H1 (cell line): ENCODE measurements around the gene KCNA10. TPM values are rescaled to one million over a fixed set of nuclear protein-coding genes. Genes with fewer than 3 reads are reported as not detected.
A peak's percentile ranks its signal among the peaks of the same experiment; 100 is the strongest.

Experiments
- CTCF ChIA-PET: fragments of 300-600 bp; sonication (Branson Sonifier 250); formaldehyde crosslinking; loops from one replicate; lab custom pipeline; 2021; ENCODE audit not compliant: partially characterized antibody; lab: Charles Lee
- POLR2A ChIA-PET: fragments of 300-600 bp; sonication (Branson Sonifier 250); formaldehyde crosslinking; loops from one replicate; lab custom pipeline; 2021; ENCODE audit warnings: inconsistent platforms; ENCODE audit not compliant: partially characterized antibody; lab: Charles Lee
- DNase-seq, 2 experiments: peaks; one replicate each; pipeline versions ENCODE4 v3.0.0 to v3.0.0-alpha.2; 2010 to 2022; ENCODE audit warnings: low spot score in 2 of 2, low read depth in 1 of 2, mixed read lengths in 1 of 2
- FAIRE-seq: peaks from 2 replicates; lab custom pipeline; 2011; peaks lifted over from hg19 to GRCh38; lab: Jason Lieb, UNC
- H2AFZ ChIP-seq: 2 replicates; pipeline ENCODE4 v1.8.1; 2012; ENCODE audit warnings: low read length, inconsistent platforms
- H2AK5ac ChIP-seq: 2 replicates; pipeline ENCODE4 v1.6.1; 2013; ENCODE audit warnings: low read depth, low read length
- H2BK120ac ChIP-seq: replicated peaks from 2 replicates; pipeline ENCODE3; 2013; ENCODE audit warnings: low read depth, low read length, inconsistent platforms
- H2BK12ac ChIP-seq: 2 replicates; pipeline ENCODE4 v1.6.1; 2013; ENCODE audit warnings: low read depth, low read length
- H2BK15ac ChIP-seq: 2 replicates; pipeline ENCODE4 v1.6.1; 2013; ENCODE audit warnings: low read length
- H2BK20ac ChIP-seq: 2 replicates; pipeline ENCODE4 v1.6.1; 2013; ENCODE audit warnings: low read length
- H2BK5ac ChIP-seq: 2 replicates; pipeline ENCODE4 v1.6.1; 2013; ENCODE audit warnings: low read depth, low read length
- H3K14ac ChIP-seq: 2 replicates; pipeline ENCODE4 v1.6.1; 2013; ENCODE audit warnings: inconsistent platforms; ENCODE audit not compliant: insufficient read length
- H3K18ac ChIP-seq: 2 replicates; pipeline ENCODE4 v1.6.1; 2013; ENCODE audit warnings: low read length; ENCODE audit errors: extremely low read depth
- H3K23ac ChIP-seq: 2 replicates; pipeline ENCODE4 v1.6.1; 2013; ENCODE audit warnings: inconsistent platforms; ENCODE audit not compliant: insufficient read length
- H3K23me2 ChIP-seq: 2 replicates; pipeline ENCODE4 v1.6.1; 2013; ENCODE audit warnings: low read depth, low read length
- H3K27ac ChIP-seq: 2 replicates; pipeline ENCODE4 v1.6.1; 2011; ENCODE audit warnings: low read depth, low read length, inconsistent platforms
- H3K27me3 ChIP-seq, 4 experiments: replicated peaks in 1 of 4; 1 replicate in 1 of 4; 2 replicates in 3 of 4; pipeline versions ENCODE4 v1.6.1 to v1.8.1; 2011 to 2013; ENCODE audit warnings: low read length in 3 of 4, mild to moderate bottlenecking in 3 of 4, inconsistent platforms in 2 of 4, mixed read lengths in 2 of 4, moderate library complexity in 1 of 4; ENCODE audit not compliant: control insufficient read depth in 3 of 4, insufficient read depth in 3 of 4; ENCODE audit errors: extremely low read depth in 1 of 4
- H3K36me3 ChIP-seq, 4 experiments: 2 replicates each; pipeline versions ENCODE4 v1.6.1 to v1.8.1; 2011 to 2013; ENCODE audit warnings: mild to moderate bottlenecking in 4 of 4, low read length in 3 of 4, moderate library complexity in 2 of 4, control low read depth in 1 of 4, inconsistent platforms in 1 of 4; ENCODE audit not compliant: insufficient read depth in 4 of 4, control insufficient read depth in 2 of 4
- H3K4ac ChIP-seq: replicated peaks from 2 replicates; pipeline ENCODE3; 2013; ENCODE audit warnings: low read length, low read depth, mixed read lengths, inconsistent platforms; ENCODE audit not compliant: insufficient read length
- H3K4me1 ChIP-seq, 4 experiments: replicated peaks in 1 of 4; 1 replicate in 1 of 4; 2 replicates in 3 of 4; pipeline versions ENCODE4 v1.6.1 to v1.8.1; 2011 to 2013; ENCODE audit warnings: low read length in 3 of 4, inconsistent platforms in 2 of 4, mixed read lengths in 1 of 4; ENCODE audit not compliant: insufficient read depth in 4 of 4, control insufficient read depth in 3 of 4
- H3K4me2 ChIP-seq, 2 experiments: 2 replicates each; pipeline versions ENCODE4 v1.6.1 to v1.8.1; 2011 to 2013; ENCODE audit warnings: low read depth in 2 of 2, low read length in 2 of 2, control low read depth in 1 of 2, inconsistent platforms in 1 of 2, mild to moderate bottlenecking in 1 of 2; ENCODE audit not compliant: insufficient read depth in 1 of 2
- H3K4me3 ChIP-seq, 4 experiments: fragments of 200-600, 300-600 bp in 1 of 4; sonication (generic), shearing (Covaris generic), sonication (Bioruptor Twin) in 1 of 4; 2 replicates each; pipeline versions ENCODE4 v1.5.1 to v1.8.1; 2011 to 2016; ENCODE audit warnings: low read length in 4 of 4, low read depth in 3 of 4, control low read depth in 2 of 4, inconsistent platforms in 2 of 4, mild to moderate bottlenecking in 2 of 4, mixed read lengths in 1 of 4, moderate library complexity in 1 of 4; ENCODE audit not compliant: insufficient read depth in 2 of 4; ENCODE audit errors: extremely low read depth in 1 of 4
- H3K56ac ChIP-seq: replicated peaks from 2 replicates; pipeline ENCODE3; 2013; ENCODE audit warnings: low read depth, mild to moderate bottlenecking, mixed read lengths, low read length, inconsistent platforms; ENCODE audit not compliant: insufficient read length
- H3K79me1 ChIP-seq: 2 replicates; pipeline ENCODE4 v1.6.1; 2013; ENCODE audit warnings: low read depth, low read length, control low read depth
- H3K79me2 ChIP-seq, 2 experiments: 2 replicates each; pipeline versions ENCODE4 v1.6.1 to v1.8.1; 2012 to 2013; ENCODE audit warnings: low read length in 2 of 2, mild to moderate bottlenecking in 2 of 2, inconsistent platforms in 1 of 2; ENCODE audit not compliant: insufficient read depth in 2 of 2, control insufficient read depth in 1 of 2
- H3K9ac ChIP-seq, 4 experiments: replicated peaks in 1 of 4; 1 replicate in 1 of 4; 2 replicates in 3 of 4; pipeline versions ENCODE4 v1.6.1 to v1.8.1; 2011 to 2013; ENCODE audit warnings: low read depth in 3 of 4, low read length in 3 of 4, control low read depth in 2 of 4, mild to moderate bottlenecking in 2 of 4, moderate library complexity in 2 of 4, inconsistent platforms in 1 of 4; ENCODE audit errors: extremely low read depth in 1 of 4
- H3K9me3 ChIP-seq, 2 experiments: 2 replicates each; pipeline versions ENCODE4 v1.6.1 to v1.8.1; 2012 to 2013; ENCODE audit warnings: mild to moderate bottlenecking in 2 of 2, moderate library complexity in 2 of 2, control low read depth in 1 of 2, inconsistent platforms in 1 of 2, low read depth in 1 of 2, low read length in 1 of 2, mixed read lengths in 1 of 2; ENCODE audit not compliant: insufficient read depth in 2 of 2
- H4K20me1 ChIP-seq, 2 experiments: replicated peaks in 1 of 2; 2 replicates each; pipeline versions ENCODE3 to v1.8.1; 2011 to 2013; ENCODE audit warnings: inconsistent platforms in 2 of 2, low read length in 2 of 2, mild to moderate bottlenecking in 1 of 2; ENCODE audit not compliant: insufficient read depth in 2 of 2, control insufficient read depth in 1 of 2
- H4K5ac ChIP-seq: 2 replicates; pipeline ENCODE4 v1.6.1; 2013; ENCODE audit warnings: low read length, low read depth, mixed read lengths, inconsistent platforms; ENCODE audit not compliant: insufficient read length
- H4K8ac ChIP-seq: 2 replicates; pipeline ENCODE4 v1.8.0; 2013; ENCODE audit warnings: mild to moderate bottlenecking, moderate library complexity, low read length, inconsistent platforms; ENCODE audit not compliant: insufficient read depth; ENCODE audit errors: extremely low read depth
- H4K91ac ChIP-seq: replicated peaks from 2 replicates; pipeline ENCODE3; 2013; ENCODE audit warnings: low read length, mixed read lengths, inconsistent platforms; ENCODE audit not compliant: insufficient read length
- ASH2L ChIP-seq: fragments of 200-600, 300-600 bp; sonication (generic); IDR thresholded peaks from one replicate; pipeline ENCODE4 v1.7.1; 2017; ENCODE audit warnings: low read length
- BCL11A ChIP-seq, 2 experiments: IDR thresholded peaks; one replicate each; pipeline ENCODE4 v1.6.1; 2011; ENCODE audit warnings: low read depth in 2 of 2, low read length in 2 of 2, mild to moderate bottlenecking in 2 of 2
- CTCF ChIP-seq, 3 experiments: IDR thresholded peaks; 1 replicate in 2 of 3; 2 replicates in 1 of 3; pipeline versions ENCODE4 v1.5.1 to v1.6.1; 2011; ENCODE audit warnings: low read length in 3 of 3, mild to moderate bottlenecking in 3 of 3, inconsistent platforms in 2 of 3, low read depth in 1 of 3, moderate library complexity in 1 of 3; ENCODE audit not compliant: insufficient read depth in 1 of 3; ENCODE audit errors: control extremely low read depth in 1 of 3
- KDM4A ChIP-seq: IDR thresholded peaks from one replicate; pipeline ENCODE4 v1.7.1; 2012; ENCODE audit warnings: low read depth, mild to moderate bottlenecking, moderate library complexity, low read length, inconsistent platforms; ENCODE audit not compliant: severe bottlenecking
- NRF1 ChIP-seq: IDR thresholded peaks from 2 replicates; pipeline ENCODE4 v1.6.1; 2011; ENCODE audit warnings: mild to moderate bottlenecking, low read depth, low read length, improper control_type of control experiment
- SP4 ChIP-seq: IDR thresholded peaks from 2 replicates; pipeline ENCODE4 v1.6.1; 2012; ENCODE audit warnings: low read length, inconsistent platforms
- SRF ChIP-seq: IDR thresholded peaks from 2 replicates; pipeline ENCODE4 v1.6.1; 2011; ENCODE audit warnings: mild to moderate bottlenecking, low read depth, low read length, moderate library complexity
- YY1 ChIP-seq: IDR thresholded peaks from 2 replicates; pipeline ENCODE4 v1.6.1; 2011; ENCODE audit warnings: low read depth, mild to moderate bottlenecking, low read length
- WGBS, 2 experiments: shearing (Covaris generic) in 1 of 2; methylation state at CpG; one replicate each; pipeline versions ENCODE4 v1.1.6 to v1.1.7; 2013 to 2015; ENCODE audit warnings: low lambda C conversion rate in 2 of 2, mixed read lengths in 2 of 2, inconsistent platforms in 1 of 2, low coverage in 1 of 2, missing lambda C conversion rate in 1 of 2; ENCODE audit not compliant: insufficient replicate concordance in 2 of 2, insufficient coverage in 1 of 2, insufficient read length in 1 of 2; ENCODE audit errors: extremely low coverage in 1 of 2, missing lambda C conversion rate in 1 of 2; 5-methylcytosine and 5-hydroxymethylcytosine counted together
- polyA plus RNA-seq, 7 experiments: library from polyadenylated mRNA; depleted of rRNA in 3 of 7; stranded (reverse) in 5 of 7; unstranded in 2 of 7; fragments of >200 nt in 5 of 7; fragments of 200-250 nt in 2 of 7; gene quantifications; 1 replicate in 5 of 7; 2 replicates in 1 of 7; 4 replicates in 1 of 7; pipeline versions ENCODE4 v1.2.1 to v1.2.3, GENCODE V29; 2011 to 2013; ENCODE audit warnings: missing spikeins in 2 of 7, mixed read lengths in 2 of 7
- total RNA-seq: library from RNA; stranded (reverse); fragmentation: NEBNext Ultra II Directional; extraction: Animal tissue kit (Norgen Biotek cat#: 25700); gene quantifications from 2 replicates; pipeline ENCODE4 v1.2.1, GENCODE V29; 2021

Gene KCNA10
- total and polyA plus RNA-seq, 2 of the 8 experiments (the other 6 are each of a cell fraction or from before 2014, with no cell fraction given): not detected

GRCh38 chr1:110475362-110476027, 43.5 kb downstream of the KCNA10 start:
- H3K79me1 ChIP-seq: no peaks in the 10 kb centered on the region; the same call in 1 of the 2 replicates
- no peaks in the 10 kb centered on the region; a peak in 1 of 7 replicates for H3K27me3 ChIP-seq
- H3K4me1 ChIP-seq: peaks cover 0 to 4% (median 0%) of the 10 kb centered on the region in 4 experiments; a peak in 1 of 7 replicates
- DNase-seq (no peak), FAIRE-seq (no peak)
- no peak overlapping the region; the same call in 1 of the 2 replicates for H4K8ac ChIP-seq
- ChIA-PET CTCF (interaction anchor here (0.7 to 4.0 kb wide), 7 partner anchors 10 to 273 kb away, joined by 3 to 41 read pairs (median 5); no protein-coding TSS in a partner anchor), POLR2A (no interaction called here)
- TF ChIP-seq SP4 (no peak), YY1 (no peak), NRF1 (no peak), SRF (no peak), CTCF (IDR thresholded peaks at IDR 0.05; ENCODE audit: control extremely low read depth in 1 of 3, insufficient read depth in 1 of 3, low read depth in 1 of 3, low read length in 3 of 3) (peak in 2 of 3 experiments; percentile 19 to 40; a peak in 2 of 4 replicates), KDM4A (no peak), BCL11A (IDR thresholded peaks at IDR 0.05; ENCODE audit: low read depth in 2 of 2, low read length in 2 of 2) (no peak), ASH2L (no peak)
- H2BK15ac ChIP-seq: no peak overlapping the region
- no peaks in the 10 kb centered on the region for H3K79me2 ChIP-seq
- no peak overlapping the region for H3K23ac ChIP-seq
- no peaks in the 10 kb centered on the region for H4K20me1 ChIP-seq
- no peak overlapping the region for H2BK20ac ChIP-seq
- 0 out of 2 replicates have a peak overlapping the region, but pooled peaks have one; percentile 74 for H2AFZ ChIP-seq
- no peak overlapping the region for H3K14ac ChIP-seq
- H3K36me3 ChIP-seq: no peaks in the 10 kb centered on the region
- no peaks in the 10 kb centered on the region for H3K23me2 ChIP-seq
- H2BK12ac ChIP-seq: no peak overlapping the region
- no peak overlapping the region for H3K4me2 ChIP-seq
- WGBS, 2 experiments: 88% methylated on average over 5 of the region's 5 CpGs; no CpG with 5 or more reads in 1 of the 2 experiments
- H3K56ac ChIP-seq: no peak overlapping the region
- no peak overlapping the region for H2BK5ac ChIP-seq
- no peak overlapping the region for H3K4me3 ChIP-seq
- H4K91ac ChIP-seq: no peak overlapping the region
- no peak overlapping the region for H3K9ac ChIP-seq
- H2AK5ac ChIP-seq: no peak overlapping the region
- H4K5ac ChIP-seq: no peak overlapping the region
- no peak overlapping the region for H3K4ac ChIP-seq
- H3K9me3 ChIP-seq: no peaks in the 10 kb centered on the region
- no peak overlapping the region for H3K27ac ChIP-seq
- H3K18ac ChIP-seq: no peak overlapping the region
- H2BK120ac ChIP-seq: no peak overlapping the region
